Gastroesophageal sphincter (tissue), 4 donors: ENCODE results near the gene KAT6B. TPM values are rescaled to one million over a fixed set of nuclear protein-coding genes. Genes with fewer than 3 reads are reported as not detected.

Experiments
- ATAC-seq: fragments of 150-250 bp; one replicate; pipeline ENCODE4 v1.9.1; 2016; ENCODE audit warnings: mild to moderate bottlenecking, moderate library complexity
- H3K27ac ChIP-seq, 4 donors: fragments of 200-600 bp; sonication (generic) in 3 of 4; 1 replicate in 3 of 4; 2 replicates in 1 of 4; pipeline ENCODE4 v1.5.1; 2016 to 2019
- H3K27me3 ChIP-seq: fragments of 200-600 bp; sonication (generic); one replicate; pipeline ENCODE4 v1.5.1; 2019
- H3K36me3 ChIP-seq, 2 donors: fragments of 200-600 bp; sonication (generic); one replicate each; pipeline ENCODE4 v1.5.1; 2019; ENCODE audit warnings: control low read depth in 1 of 2
- H3K4me1 ChIP-seq, 3 donors: fragments of 200-600 bp; sonication (generic); 1 replicate in 2 of 3; 2 replicates in 1 of 3; pipeline ENCODE4 v1.5.1; 2016 to 2019; ENCODE audit warnings: control low read depth in 2 of 3
- H3K4me3 ChIP-seq, 2 donors: fragments of 200-600 bp; sonication (generic); one replicate each; pipeline ENCODE4 v1.5.1; 2019; ENCODE audit warnings: mild to moderate bottlenecking in 1 of 2, moderate library complexity in 1 of 2
- H3K9me3 ChIP-seq, 3 donors: fragments of 200-600 bp; sonication (generic); one replicate each; pipeline ENCODE4 v1.5.1; 2017 to 2019; ENCODE audit warnings: control low read depth in 2 of 3
- CTCF ChIP-seq, 4 experiments: fragments of 200-600 bp in 2 of 4; fragments of 450-650 bp in 2 of 4; sonication (generic) in 1 of 4; IDR thresholded peaks; one replicate each; pipeline ENCODE4 v1.5.1; 2017 to 2019; ENCODE audit warnings: antibody characterized with exemption in 4 of 4, mild to moderate bottlenecking in 2 of 4, moderate library complexity in 2 of 4
- EP300 ChIP-seq: sonication (generic); formaldehyde crosslinking; IDR thresholded peaks from one replicate; pipeline ENCODE4 v1.6.1; 2017; ENCODE audit warnings: antibody characterized with exemption, mild to moderate bottlenecking
- POLR2A ChIP-seq, 2 donors: fragments of 450-650 bp; IDR thresholded peaks; one replicate each; pipeline ENCODE4 v1.6.1; 2017; ENCODE audit warnings: antibody characterized with exemption in 2 of 2, mild to moderate bottlenecking in 2 of 2, moderate library complexity in 1 of 2
- POLR2AphosphoS5 ChIP-seq: sonication (generic); formaldehyde crosslinking; IDR thresholded peaks from one replicate; pipeline ENCODE4 v1.6.1; 2017; ENCODE audit warnings: antibody characterized with exemption
- WGBS, 2 donors: methylation state at CpG; one replicate each; pipeline ENCODE4 v1.1.5; 2018; ENCODE audit warnings: low coverage in 1 of 2; 5-methylcytosine and 5-hydroxymethylcytosine counted together
- total RNA-seq, 4 donors: library from RNA; depleted of rRNA; stranded (reverse); fragments of >200 nt; gene quantifications; one replicate each; pipeline ENCODE4 v1.1.0, GENCODE V29; 2016

KAT6B gene
- total RNA-seq, 4 donors from 2014 or later, result 35.8 to 107 (median 82.9) TPM

DNA sequence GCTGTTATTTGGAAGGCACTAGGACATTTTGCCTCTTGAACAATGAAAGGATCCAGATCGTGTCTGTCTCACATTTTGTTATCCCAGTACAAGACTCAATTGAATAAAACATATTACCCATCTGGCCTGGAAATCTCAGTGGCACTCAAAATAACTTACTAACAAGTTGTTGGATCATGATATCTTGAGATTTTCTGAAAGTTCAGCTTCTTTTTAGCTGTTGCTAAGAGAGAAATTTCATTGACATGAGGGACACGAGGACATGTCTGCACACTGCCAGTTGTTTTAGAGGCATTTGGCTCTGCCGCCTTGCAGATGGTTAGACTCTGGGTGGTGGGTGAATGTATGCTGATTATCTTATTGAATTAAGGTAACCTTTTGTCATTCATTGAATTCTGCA lies 41.0 kb downstream of the KAT6B start:
- 76 to 89% methylated on average over 3 of the region's 3 CpGs for WGBS, 2 donors
- Histone ChIP-seq H3K36me3 (no peaks in the 10 kb centered on the region), H3K9me3 (no peaks in the 10 kb centered on the region), H3K4me1 (peaks cover 0 to 61% (median 0%) of the 10 kb centered on the region in 3 donors), H3K27me3 (no peaks in the 10 kb centered on the region), H3K27ac (no peak overlapping the region), H3K4me3 (no peak overlapping the region)
- no peak for TF ChIP-seq EP300
- TF ChIP-seq POLR2A (IDR thresholded peaks at IDR 0.05), result no peak
- TF ChIP-seq POLR2AphosphoS5, result no peak
- no peak for TF ChIP-seq CTCF (IDR thresholded peaks at IDR 0.05)
- no peak for ATAC-seq

DNA sequence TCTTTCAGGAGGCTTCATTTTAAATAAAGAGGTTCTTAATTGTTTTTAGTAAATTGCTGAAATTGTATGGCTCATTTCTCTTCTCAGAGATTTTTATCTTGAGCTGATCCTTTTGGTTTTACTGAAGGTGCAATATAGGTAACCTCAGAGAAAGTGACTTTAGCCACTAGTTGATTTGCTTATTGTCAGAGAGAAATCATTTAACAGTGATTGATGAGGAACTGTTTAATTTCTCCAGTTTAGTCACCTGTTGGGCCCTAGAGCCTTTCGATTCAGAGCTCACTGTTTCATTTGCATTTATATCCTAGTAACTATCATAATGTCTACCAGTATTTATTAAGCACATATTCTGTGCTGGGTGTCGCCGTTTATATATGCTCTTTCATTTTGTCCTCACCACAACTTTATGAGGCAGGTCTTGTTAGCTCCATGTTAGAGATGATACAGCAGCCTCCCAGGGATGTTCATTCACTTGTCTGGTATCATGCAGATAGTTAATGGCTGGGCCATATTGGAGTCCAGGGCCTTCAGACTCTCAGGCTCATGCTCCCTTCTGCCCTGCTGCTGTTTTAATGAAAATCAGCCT lies 42.1 kb downstream of the KAT6B start:
- WGBS, 2 donors, result 83 to 96% methylated on average over 3 of the region's 3 CpGs
- TF ChIP-seq EP300, result no peak
- TF ChIP-seq POLR2AphosphoS5, result no peak
- no peak for TF ChIP-seq POLR2A (IDR thresholded peaks at IDR 0.05)
- no peak for TF ChIP-seq CTCF (IDR thresholded peaks at IDR 0.05)
- Histone ChIP-seq H3K4me1 (peaks cover 0 to 58% (median 0%) of the 10 kb centered on the region in 3 donors), H3K4me3 (no peak overlapping the region), H3K27ac (no peak overlapping the region), H3K36me3 (no peaks in the 10 kb centered on the region), H3K9me3 (no peaks in the 10 kb centered on the region), H3K27me3 (no peaks in the 10 kb centered on the region)
- no peak for ATAC-seq

DNA sequence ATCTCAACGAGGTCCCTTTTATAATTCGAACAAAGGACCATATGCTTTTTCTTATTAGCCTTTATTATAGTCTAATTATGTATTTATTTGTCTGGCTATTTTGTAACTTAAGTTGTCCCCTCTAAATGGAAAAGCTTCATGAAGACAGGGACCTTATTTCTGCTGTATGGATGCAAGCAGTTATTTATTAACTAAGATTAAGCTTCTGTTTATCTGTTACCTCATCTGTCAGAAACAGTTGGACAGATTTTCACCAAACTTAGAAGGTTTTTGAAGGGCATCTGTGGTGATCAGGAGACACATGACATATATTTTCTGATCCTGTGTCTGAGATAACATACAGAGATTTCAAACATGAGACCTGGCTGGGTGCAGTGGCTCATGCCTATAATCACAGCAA lies 43.2 kb downstream of the KAT6B start:
- H3K9me3 ChIP-seq, result no peaks in the 10 kb centered on the region
- H3K4me1 ChIP-seq, result peaks cover 0 to 58% (median 0%) of the 10 kb centered on the region in 3 donors
- H3K4me3 ChIP-seq, result no peak overlapping the region
- no peak for ATAC-seq
- H3K36me3 ChIP-seq, result no peaks in the 10 kb centered on the region
- no peak for TF ChIP-seq POLR2AphosphoS5
- no peak for TF ChIP-seq EP300
- TF ChIP-seq POLR2A (IDR thresholded peaks at IDR 0.05), result no peak
- no peak for TF ChIP-seq CTCF (IDR thresholded peaks at IDR 0.05)
- WGBS, 2 donors, result 88 to 94% methylated on average over 2 of the region's 2 CpGs
- no peak overlapping the region for H3K27ac ChIP-seq
- H3K27me3 ChIP-seq, result no peaks in the 10 kb centered on the region

- no peaks in the 10 kb centered on the region for H3K9me3 ChIP-seq
- H3K36me3 ChIP-seq, result no peaks in the 10 kb centered on the region
- H3K4me1 ChIP-seq, result peaks cover 0 to 63% (median 0%) of the 10 kb centered on the region in 3 donors
- H3K27ac ChIP-seq, result no peak overlapping the region
- H3K4me3 ChIP-seq, result no peak overlapping the region
- no peak for ATAC-seq
- 89 to 100% methylated on average over 1 of the region's 1 CpG for WGBS, 2 donors
- H3K27me3 ChIP-seq, result no peaks in the 10 kb centered on the region
- TF ChIP-seq POLR2A (IDR thresholded peaks at IDR 0.05) (no peak), POLR2AphosphoS5 (no peak)
Observed at GRCh38 chr10:74870191-74870590, 43.8 kb downstream of the KAT6B start.

- 83 to 90% methylated on average over 2 to 5 of the region's 5 CpGs for WGBS, 2 donors
- Histone ChIP-seq H3K4me1 (peaks cover 0 to 64% (median 3%) of the 10 kb centered on the region in 3 donors), H3K36me3 (no peaks in the 10 kb centered on the region), H3K9me3 (no peaks in the 10 kb centered on the region), H3K27me3 (no peaks in the 10 kb centered on the region), H3K27ac (no peak overlapping the region), H3K4me3 (no peak overlapping the region)
- TF ChIP-seq EP300 (no peak), CTCF (IDR thresholded peaks at IDR 0.05) (no peak), POLR2AphosphoS5 (no peak), POLR2A (IDR thresholded peaks at IDR 0.05) (no peak)
- no peak for ATAC-seq
Observed at GRCh38 chr10:74871595-74872382, 45.4 kb downstream of the KAT6B start.
